NCI-H226 (cell line): ENCODE results near the gene PAX6.

Experiments used
- DNase-seq: peaks from one replicate; pipeline ENCODE4 v3.0.0-alpha.2; 2015

Gene PAX6

GRCh38 chr11:31822175-31822926, 11.2 kb upstream of the PAX6 start:
- DNase-seq, result no peak

- DNase-seq, result no peak
These were observed 10.6 kb upstream of the PAX6 start for GRCh38 chr11:31821766-31822165.

- no peak for DNase-seq
These were observed 10.2 kb upstream of the PAX6 start for GRCh38 chr11:31821235-31821764.

GRCh38 chr11:31820438-31820818, 9.3 kb upstream of the PAX6 start:
- DNase-seq, result no peak

- no peak for DNase-seq
These were observed 8.7 kb upstream of the PAX6 start for GRCh38 chr11:31819621-31820437.

GRCh38 chr11:31818874-31819331, 7.8 kb upstream of the PAX6 start:
- DNase-seq, result no peak

GRCh38 chr11:31818425-31818755, 7.3 kb upstream of the PAX6 start:
- DNase-seq, result no peak

GRCh38 chr11:31817621-31818424, 6.7 kb upstream of the PAX6 start:
- no peak for DNase-seq

GRCh38 chr11:31817054-31817620, 6.0 kb upstream of the PAX6 start:
- no peak for DNase-seq

GRCh38 chr11:31816468-31817053, 5.4 kb upstream of the PAX6 start:
- no peak for DNase-seq

- DNase-seq, result no peak
These were observed 4.8 kb upstream of the PAX6 start for GRCh38 chr11:31815711-31816467.

- no peak for DNase-seq
These were observed 3.2 kb upstream of the PAX6 start for GRCh38 chr11:31814176-31814868.

GRCh38 chr11:31813391-31814175, 2.5 kb upstream of the PAX6 start:
- no peak for DNase-seq

- no peak for DNase-seq
These were observed 1.6 kb upstream of the PAX6 start for GRCh38 chr11:31812383-31813381.

- peak; percentile 19 for DNase-seq
These were observed 1.0 kb downstream of the PAX6 start for GRCh38 chr11:31809857-31810778.

- no peak for DNase-seq
These were observed 1.6 kb downstream of the PAX6 start for GRCh38 chr11:31809541-31809856.

- no peak for DNase-seq
These were observed 2.2 kb downstream of the PAX6 start for GRCh38 chr11:31808721-31809540.
